Left ventricle myocardium inferior (tissue), 1 donor: ENCODE results near the gene USH1C. TPM values are rescaled to one million over a fixed set of nuclear protein-coding genes. Genes with fewer than 3 reads are reported as not detected.

ENCODE experiments used
- DNase-seq: peaks from one replicate; pipeline ENCODE4 v3.0.0-alpha.2; 2020
- H3K27ac ChIP-seq: fragments of 200-600 bp; replicated peaks from 2 replicates; pipeline ENCODE4 v1.8.0; 2021
- H3K27me3 ChIP-seq: fragments of 200-600 bp; 2 replicates; pipeline ENCODE4 v1.8.0; 2021; ENCODE audit warnings: low read depth
- H3K36me3 ChIP-seq: fragments of 200-600 bp; 2 replicates; pipeline ENCODE4 v1.8.0; 2021
- H3K4me1 ChIP-seq: fragments of 200-600 bp; 2 replicates; pipeline ENCODE4 v1.8.0; 2021
- H3K4me3 ChIP-seq: fragments of 200-600 bp; 2 replicates; pipeline ENCODE4 v1.8.0; 2021; ENCODE audit warnings: mild to moderate bottlenecking, moderate library complexity
- H3K9me3 ChIP-seq: fragments of 200-600 bp; replicated peaks from 2 replicates; pipeline ENCODE4 v1.8.0; 2021
- intact Hi-C: fragments of 100-400 bp; cut with micrococcal nuclease; formaldehyde crosslinking; loops from one replicate; pipeline ENCODE4 v1.11.0; 2022
- total RNA-seq: library from RNA; stranded (reverse); fragmentation: NEBNext Ultra II Directional; extraction: Animal tissue kit (Norgen Biotek cat#: 25700); gene quantifications from one replicate; pipeline ENCODE4 v1.2.1, GENCODE V29; 2021
- TF ChIP-seq, protein P1 (sequence below): fragments of 200-600 bp; IDR thresholded peaks from 2 replicates; pipeline ENCODE4 v1.8.0; 2021; ENCODE audit warnings: antibody characterized with exemption, mild to moderate bottlenecking, borderline replicate concordance
- donor health status: DM: no; HTN: yes; CAD: no; lungs with severe emphysema.

USH1C gene
- total RNA-seq, 1 donor from 2014 or later, result not detected

DNA sequence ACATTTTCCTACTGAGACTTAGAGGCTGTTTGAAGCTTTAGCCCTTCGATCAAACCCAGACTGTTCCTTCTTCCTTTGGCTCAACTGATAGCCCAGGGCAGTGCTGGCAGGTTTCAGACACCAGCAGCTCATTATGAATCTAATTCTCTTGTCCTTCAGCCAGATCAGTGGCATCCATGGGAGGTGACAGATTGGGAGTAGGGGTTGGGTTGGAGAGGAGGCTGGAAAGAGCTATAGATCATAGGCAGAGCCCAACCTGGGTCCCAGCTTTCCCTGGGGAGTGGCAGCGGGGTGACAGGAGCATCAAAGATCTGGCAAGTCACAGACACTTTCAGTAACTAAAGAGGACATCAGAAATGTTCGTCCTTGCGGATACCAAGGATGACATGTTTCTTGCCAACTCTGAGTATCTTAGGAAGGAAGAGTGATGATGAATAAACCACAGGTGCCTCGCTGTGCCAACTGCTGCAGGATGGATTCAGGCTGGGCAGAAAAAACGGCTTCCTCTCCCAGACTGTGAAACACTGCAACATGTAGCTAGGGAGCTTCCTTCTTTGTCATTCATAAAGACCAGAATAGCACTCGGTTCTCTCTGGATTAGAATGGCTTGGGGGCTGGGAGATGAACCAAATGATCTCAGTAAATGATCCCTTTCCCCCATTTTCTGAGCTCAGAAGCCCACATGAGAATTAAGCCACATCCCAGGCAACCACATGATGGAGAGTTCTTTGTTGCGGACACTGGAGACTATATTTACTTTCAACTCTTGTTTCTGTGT is 86.6 kb downstream of the USH1C start:
- no peak for DNase-seq
- H3K4me1 ChIP-seq, result no peaks in the 10 kb centered on the region
- H3K27me3 ChIP-seq, result peaks cover 14% of the 10 kb centered on the region
- H3K36me3 ChIP-seq, result no peaks in the 10 kb centered on the region
- no peaks in the 10 kb centered on the region for H3K9me3 ChIP-seq
- intact Hi-C loops, result no loop called here
- no peak overlapping the region for H3K4me3 ChIP-seq
- H3K27ac ChIP-seq, result no peak overlapping the region
- TF ChIP-seq, protein P1, sequence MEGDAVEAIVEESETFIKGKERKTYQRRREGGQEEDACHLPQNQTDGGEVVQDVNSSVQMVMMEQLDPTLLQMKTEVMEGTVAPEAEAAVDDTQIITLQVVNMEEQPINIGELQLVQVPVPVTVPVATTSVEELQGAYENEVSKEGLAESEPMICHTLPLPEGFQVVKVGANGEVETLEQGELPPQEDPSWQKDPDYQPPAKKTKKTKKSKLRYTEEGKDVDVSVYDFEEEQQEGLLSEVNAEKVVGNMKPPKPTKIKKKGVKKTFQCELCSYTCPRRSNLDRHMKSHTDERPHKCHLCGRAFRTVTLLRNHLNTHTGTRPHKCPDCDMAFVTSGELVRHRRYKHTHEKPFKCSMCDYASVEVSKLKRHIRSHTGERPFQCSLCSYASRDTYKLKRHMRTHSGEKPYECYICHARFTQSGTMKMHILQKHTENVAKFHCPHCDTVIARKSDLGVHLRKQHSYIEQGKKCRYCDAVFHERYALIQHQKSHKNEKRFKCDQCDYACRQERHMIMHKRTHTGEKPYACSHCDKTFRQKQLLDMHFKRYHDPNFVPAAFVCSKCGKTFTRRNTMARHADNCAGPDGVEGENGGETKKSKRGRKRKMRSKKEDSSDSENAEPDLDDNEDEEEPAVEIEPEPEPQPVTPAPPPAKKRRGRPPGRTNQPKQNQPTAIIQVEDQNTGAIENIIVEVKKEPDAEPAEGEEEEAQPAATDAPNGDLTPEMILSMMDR, result no peak

DNA sequence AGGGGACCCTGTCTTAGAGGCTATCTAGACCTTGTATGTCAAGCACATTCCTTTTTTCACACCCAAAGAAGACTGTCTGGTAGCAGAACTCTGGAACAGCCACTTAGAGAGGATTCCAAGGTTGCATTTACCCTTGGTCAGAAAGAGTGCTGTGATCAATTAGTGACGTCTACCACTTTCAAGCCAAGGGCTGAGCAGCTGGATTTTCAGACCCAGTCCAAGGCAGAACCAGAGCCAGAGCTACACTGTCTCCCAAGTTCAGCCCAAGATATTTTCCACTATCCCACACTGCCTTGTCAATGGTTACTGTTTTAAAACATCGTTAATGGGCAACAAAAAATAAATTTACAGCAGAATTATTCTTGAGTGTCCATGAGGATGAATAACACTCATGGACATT is 91.5 kb downstream of the USH1C start:
- Histone ChIP-seq H3K36me3 (no peaks in the 10 kb centered on the region), H3K4me3 (no peak overlapping the region), H3K9me3 (no peaks in the 10 kb centered on the region), H3K27me3 (peaks cover 10% of the 10 kb centered on the region), H3K4me1 (no peaks in the 10 kb centered on the region), H3K27ac (no peak overlapping the region)
- TF ChIP-seq, protein P1, result no peak
- intact Hi-C loops, result no loop called here
- DNase-seq, result no peak

DNA sequence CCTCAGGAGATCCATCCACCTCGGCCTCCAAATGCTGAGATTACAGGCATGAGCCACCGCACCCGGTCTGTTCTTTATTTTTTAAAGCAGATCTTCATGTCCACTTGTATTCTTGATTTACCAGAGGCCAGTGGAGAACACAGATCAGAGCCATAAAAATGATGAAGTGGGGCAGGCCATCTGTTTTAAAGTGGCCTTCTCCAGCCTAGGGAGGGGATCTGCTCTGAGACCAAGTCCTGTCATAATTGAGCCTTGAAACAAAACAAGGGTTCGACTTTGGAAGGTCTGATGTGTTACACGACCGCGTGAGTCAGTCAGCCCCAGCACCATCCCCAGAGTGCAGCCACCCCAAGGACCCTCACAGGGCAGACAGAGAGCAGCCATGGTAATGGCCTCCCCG is 95.1 kb downstream of the USH1C start:
- TF ChIP-seq, protein P1, result no peak
- intact Hi-C loops, result no loop called here
- Histone ChIP-seq H3K27ac (no peak overlapping the region), H3K4me3 (no peak overlapping the region), H3K9me3 (no peaks in the 10 kb centered on the region), H3K27me3 (peaks cover 10% of the 10 kb centered on the region), H3K4me1 (no peaks in the 10 kb centered on the region), H3K36me3 (no peaks in the 10 kb centered on the region)
- DNase-seq, result no peak

DNA sequence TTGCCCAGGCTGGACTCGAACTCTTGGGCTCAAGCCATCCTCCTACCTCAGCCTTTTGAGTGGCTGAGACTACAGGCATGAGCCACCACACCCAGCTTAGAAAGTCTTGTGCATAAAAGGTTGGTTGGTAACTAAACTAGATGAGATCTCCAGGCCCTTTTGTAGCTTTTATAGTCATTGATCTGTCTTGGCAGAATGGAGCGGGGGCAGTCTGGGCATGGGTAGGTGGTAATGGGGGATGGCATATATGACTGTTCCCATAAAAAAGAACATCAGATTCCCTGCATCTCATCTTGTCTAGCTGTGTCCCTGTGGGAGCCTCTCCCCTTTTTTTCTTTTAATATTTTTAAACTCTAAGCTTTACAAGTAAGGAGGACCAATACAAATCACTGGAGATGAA is 97.7 kb downstream of the USH1C start:
- Histone ChIP-seq H3K27me3 (peaks cover 4% of the 10 kb centered on the region), H3K4me3 (no peak overlapping the region), H3K4me1 (no peaks in the 10 kb centered on the region), H3K27ac (no peak overlapping the region), H3K36me3 (no peaks in the 10 kb centered on the region), H3K9me3 (no peaks in the 10 kb centered on the region)
- DNase-seq, result no peak
- TF ChIP-seq, protein P1, result no peak
- intact Hi-C loops, result no loop called here

DNA sequence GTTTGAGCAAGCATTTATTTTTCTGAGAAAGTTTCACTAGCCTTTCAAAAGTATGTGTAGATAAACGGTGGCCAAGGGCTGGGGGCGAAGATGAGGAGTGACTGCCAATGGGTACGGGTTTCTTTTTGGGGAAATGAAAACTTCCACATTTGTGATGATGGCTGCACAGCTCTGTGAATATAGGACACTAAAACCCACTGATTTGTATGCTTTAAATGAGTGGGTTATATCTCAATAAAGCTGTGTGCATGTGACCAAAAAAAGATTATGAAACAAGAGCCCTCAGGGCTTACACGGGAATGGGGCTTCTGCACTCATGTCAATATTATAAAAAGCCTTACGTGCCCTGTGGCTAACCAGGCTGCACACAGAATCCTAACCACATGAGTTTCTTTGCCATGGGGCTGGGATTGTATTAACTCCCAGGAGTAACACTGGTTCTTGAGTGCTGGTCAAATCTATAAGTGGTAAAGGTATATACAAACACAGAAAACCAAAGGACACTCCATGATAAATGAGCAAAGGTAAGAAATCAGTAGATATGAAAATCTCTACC is 98.9 kb downstream of the USH1C start:
- no peak for DNase-seq
- H3K4me1 ChIP-seq, result no peaks in the 10 kb centered on the region
- intact Hi-C loops, result no loop called here
- no peak overlapping the region for H3K27ac ChIP-seq
- peaks cover 11% of the 10 kb centered on the region for H3K27me3 ChIP-seq
- TF ChIP-seq, protein P1, result no peak
- H3K4me3 ChIP-seq, result no peak overlapping the region
- no peaks in the 10 kb centered on the region for H3K36me3 ChIP-seq
- no peaks in the 10 kb centered on the region for H3K9me3 ChIP-seq
